GM06990 (cell line): ENCODE measurements around the gene SCAPER.

Experiments used
- DNase-seq: peaks from one replicate; pipeline ENCODE4 v3.0.0-alpha.2; 2011; ENCODE audit not compliant: insufficient read length; ENCODE audit errors: extremely low read depth
- H3K27me3 ChIP-seq: replicated peaks from 2 replicates; pipeline ENCODE4 v1.6.0; 2011; ENCODE audit warnings: low read length; ENCODE audit not compliant: control insufficient read depth, insufficient read depth
- H3K36me3 ChIP-seq: 2 replicates; pipeline ENCODE4 v1.5.1; 2011; ENCODE audit warnings: low read length; ENCODE audit not compliant: control insufficient read depth, insufficient read depth
- H3K4me3 ChIP-seq: replicated peaks from 2 replicates; pipeline ENCODE4 v1.5.1; 2011; ENCODE audit warnings: low read depth, mild to moderate bottlenecking, control low read depth, low read length
- CTCF ChIP-seq: IDR thresholded peaks from 2 replicates; pipeline ENCODE4 v1.5.1; 2011; ENCODE audit warnings: low read length, control low read depth, mild to moderate bottlenecking, inconsistent platforms; ENCODE audit not compliant: insufficient read depth, poor library complexity, severe bottlenecking

The SCAPER gene

GRCh38 chr15:76359152-76359551 lies 546.0 kb downstream of the SCAPER start:
- no peak for DNase-seq
- H3K27me3 ChIP-seq: no peaks in the 10 kb centered on the region
- TF ChIP-seq CTCF: no peak
- no peak overlapping the region for H3K4me3 ChIP-seq
- no peaks in the 10 kb centered on the region for H3K36me3 ChIP-seq

- Histone ChIP-seq H3K36me3 (no peaks in the 10 kb centered on the region), H3K4me3 (no peak overlapping the region), H3K27me3 (no peaks in the 10 kb centered on the region)
- no peak for TF ChIP-seq CTCF
- DNase-seq: no peak
Observed at GRCh38 chr15:76358453-76358852, 546.7 kb downstream of the SCAPER start.

GRCh38 chr15:76354823-76355440 lies 550.2 kb downstream of the SCAPER start:
- no peak for TF ChIP-seq CTCF
- Histone ChIP-seq H3K4me3 (no peak overlapping the region), H3K36me3 (no peaks in the 10 kb centered on the region), H3K27me3 (no peaks in the 10 kb centered on the region)
- no peak for DNase-seq

GRCh38 chr15:76353903-76354302 lies 551.2 kb downstream of the SCAPER start:
- no peak overlapping the region for H3K4me3 ChIP-seq
- no peak for DNase-seq
- H3K36me3 ChIP-seq: no peaks in the 10 kb centered on the region
- no peaks in the 10 kb centered on the region for H3K27me3 ChIP-seq
- no peak for TF ChIP-seq CTCF

- Histone ChIP-seq H3K4me3 (no peak overlapping the region), H3K27me3 (no peaks in the 10 kb centered on the region), H3K36me3 (no peaks in the 10 kb centered on the region)
- TF ChIP-seq CTCF: no peak
- no peak for DNase-seq
Observed at GRCh38 chr15:76353023-76353577, 552.0 kb downstream of the SCAPER start.
